HG02798 (cell line): ENCODE measurements around the gene LRRC19.

ENCODE experiments used
- ATAC-seq: cut with Tn5 transposase; IDR thresholded peaks from one replicate; pipeline ENCODE4 v1.9.1; 2021; ENCODE audit warnings: mild to moderate bottlenecking; ENCODE audit not compliant: unreplicated experiment, poor library complexity

The LRRC19 gene, protein sequence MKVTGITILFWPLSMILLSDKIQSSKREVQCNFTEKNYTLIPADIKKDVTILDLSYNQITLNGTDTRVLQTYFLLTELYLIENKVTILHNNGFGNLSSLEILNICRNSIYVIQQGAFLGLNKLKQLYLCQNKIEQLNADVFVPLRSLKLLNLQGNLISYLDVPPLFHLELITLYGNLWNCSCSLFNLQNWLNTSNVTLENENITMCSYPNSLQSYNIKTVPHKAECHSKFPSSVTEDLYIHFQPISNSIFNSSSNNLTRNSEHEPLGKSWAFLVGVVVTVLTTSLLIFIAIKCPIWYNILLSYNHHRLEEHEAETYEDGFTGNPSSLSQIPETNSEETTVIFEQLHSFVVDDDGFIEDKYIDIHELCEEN

DNA sequence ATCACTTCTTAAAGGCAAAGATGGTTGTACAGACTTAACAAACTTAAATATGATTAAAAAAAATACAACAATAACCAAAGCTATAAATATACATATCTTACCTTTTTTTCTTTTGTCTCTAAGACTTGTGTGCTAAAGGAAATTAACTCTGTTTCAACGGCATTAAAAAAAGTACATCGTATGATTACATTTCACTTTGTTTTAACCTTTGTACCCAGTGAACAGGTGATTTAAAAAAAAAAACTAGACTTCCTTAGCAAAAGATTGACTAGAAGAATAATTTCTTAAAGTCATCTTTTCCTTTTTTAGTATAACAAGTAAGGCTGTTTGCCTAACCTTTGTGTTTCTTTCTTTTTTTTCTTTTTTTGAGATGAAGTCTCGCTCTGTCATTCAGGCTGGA lies at the start of gene LRRC19:
LRRC19 (minus strand) TSS at position 182 of the 400 bp plus-strand sequence. CDS start 5,978 bp downstream, outside the sequence.
- ATAC-seq = no peak

DNA sequence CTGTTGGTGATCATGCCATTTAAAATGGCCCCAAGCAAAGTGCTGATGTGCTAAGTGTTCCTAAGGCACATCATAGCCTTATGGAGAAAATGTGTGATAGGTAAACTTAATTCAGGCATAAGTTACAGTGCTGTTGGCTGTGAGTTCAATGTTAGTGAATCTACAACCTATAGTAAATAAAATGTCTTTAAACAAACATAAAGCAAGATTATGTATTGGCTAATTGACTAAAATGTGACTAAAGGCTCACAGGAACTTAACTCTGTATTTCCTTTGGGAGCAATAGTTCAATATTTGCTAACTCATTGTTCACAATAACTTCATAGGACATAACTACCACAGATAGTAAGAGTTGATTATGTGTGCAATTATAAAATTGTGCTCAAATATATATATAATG lies 49.4 kb upstream of the LRRC19 start:
- no peak for ATAC-seq

DNA sequence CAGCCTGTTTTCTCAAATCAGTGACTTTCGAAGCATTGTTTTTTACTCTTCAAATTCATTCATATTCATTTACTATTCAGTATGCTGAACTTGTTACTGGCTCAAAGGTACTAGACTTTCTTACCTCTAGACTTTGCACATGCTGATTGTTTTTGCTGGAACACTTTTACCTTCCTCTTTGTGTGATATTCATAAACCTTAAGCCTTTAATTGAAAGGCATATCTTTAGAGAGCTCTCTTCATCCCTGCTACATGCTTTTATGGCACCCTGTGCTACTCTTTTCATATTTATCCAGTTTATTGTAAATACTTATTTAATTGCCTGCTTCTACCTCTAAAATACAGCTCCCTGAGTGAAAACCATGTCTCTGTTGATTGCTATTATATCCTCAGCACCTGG lies 48.7 kb upstream of the LRRC19 start:
- ATAC-seq = no peak

DNA sequence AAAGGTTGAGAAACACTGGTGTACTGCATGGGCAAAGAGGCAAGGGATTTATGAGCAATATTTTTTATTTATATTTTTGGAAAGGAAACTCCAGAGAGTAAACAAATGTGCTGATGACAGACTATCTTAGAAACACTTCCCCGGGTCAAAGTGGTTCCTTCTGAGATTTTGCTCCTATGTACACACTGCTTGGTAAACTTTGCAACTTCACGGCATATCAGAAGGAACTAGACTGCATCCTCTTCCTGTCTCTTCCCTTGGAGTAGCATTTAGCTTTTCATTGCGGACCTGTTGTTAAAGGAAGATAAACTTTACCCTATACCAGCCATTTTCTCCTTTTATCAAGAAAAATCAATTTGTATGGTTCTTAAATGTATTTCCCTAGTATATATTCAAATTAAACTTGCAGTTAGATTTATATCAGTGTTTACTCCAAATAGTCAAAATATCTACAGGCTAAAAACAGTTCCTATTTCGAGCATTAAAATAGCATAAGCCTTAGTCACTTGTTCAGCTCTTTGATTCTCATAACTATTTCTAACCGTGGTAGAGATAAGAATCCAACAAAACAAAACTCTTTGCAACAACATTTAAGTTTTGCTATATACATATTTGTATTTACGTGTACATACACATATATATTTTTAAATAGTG lies 48.0 kb upstream of the LRRC19 start:
- ATAC-seq = no peak

DNA sequence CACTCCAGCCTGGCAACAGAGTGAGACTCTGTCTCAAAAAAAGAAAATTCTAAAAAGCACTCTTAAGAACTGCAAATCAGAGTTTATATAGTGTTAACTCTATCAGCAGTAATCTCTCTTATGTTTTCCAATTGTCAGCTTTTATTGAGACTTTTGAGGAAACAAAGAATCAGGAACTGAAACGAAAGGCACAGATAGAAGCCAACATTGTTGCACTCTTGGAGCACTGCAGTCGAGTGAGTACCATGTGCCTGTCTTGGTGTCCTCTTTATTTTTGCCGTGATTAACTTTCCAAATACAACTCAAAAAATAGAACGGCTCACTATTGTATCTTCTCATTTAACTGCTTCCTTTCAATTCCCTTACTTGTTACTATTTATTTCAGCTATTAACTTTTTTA lies 41.7 kb upstream of the LRRC19 start:
- no peak for ATAC-seq

DNA sequence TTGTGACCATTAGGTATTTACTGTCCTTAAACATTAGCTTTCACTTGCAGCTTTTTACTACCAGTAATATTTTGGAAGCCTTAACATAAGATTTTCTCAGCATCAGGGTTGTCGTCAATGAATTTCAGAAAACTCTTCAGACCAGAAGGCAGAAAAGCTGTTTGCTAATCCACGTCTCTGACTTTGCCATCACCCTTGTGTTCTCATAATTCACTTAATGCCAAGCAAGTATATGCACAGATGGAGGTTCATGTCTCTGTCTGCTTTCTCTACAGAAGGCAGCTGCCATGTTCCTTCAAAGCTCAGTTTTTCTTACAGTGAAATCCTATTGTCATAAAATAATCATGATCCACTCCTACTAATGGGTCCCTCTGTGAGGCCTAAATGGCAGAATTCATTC lies 37.7 kb upstream of the LRRC19 start:
- no peak for ATAC-seq

DNA sequence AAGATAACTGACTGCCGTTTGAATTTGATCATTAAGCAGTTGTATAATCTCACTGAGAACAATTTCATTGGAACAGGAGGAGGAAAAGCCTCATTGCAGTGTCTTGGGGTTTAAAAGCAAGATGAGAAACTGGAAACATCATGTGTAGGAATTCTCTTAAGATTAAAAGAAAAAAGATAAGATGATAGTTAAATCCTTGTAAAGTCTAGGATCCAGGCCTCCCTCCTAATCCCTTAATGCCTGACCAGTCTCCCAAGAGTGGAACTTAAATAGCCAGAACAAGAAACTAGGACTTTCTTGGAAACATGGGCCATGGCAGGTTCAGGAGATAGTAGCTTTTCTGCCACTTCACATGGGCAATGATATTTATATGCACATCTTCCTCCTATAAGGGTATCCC lies 37.0 kb upstream of the LRRC19 start:
- ATAC-seq = no peak

DNA sequence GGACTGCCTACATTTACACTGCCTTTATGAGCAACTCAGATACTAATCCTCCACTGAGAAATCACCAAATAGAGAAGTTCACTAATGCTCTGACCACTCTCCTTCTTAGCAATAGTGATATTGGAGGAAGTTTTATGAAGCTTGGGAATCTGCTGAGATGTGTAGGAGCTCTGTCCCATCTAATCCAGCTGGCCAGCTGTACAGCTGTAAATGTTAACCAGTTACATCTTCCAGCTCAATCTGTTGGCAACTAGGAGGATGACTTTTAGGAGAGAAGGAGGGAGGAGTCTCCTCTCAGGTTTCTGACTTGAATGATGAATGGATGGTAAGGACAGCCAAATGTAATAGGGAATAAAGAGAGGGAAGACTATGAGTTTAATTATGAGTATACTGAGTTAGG lies 36.3 kb upstream of the LRRC19 start:
- no peak for ATAC-seq

DNA sequence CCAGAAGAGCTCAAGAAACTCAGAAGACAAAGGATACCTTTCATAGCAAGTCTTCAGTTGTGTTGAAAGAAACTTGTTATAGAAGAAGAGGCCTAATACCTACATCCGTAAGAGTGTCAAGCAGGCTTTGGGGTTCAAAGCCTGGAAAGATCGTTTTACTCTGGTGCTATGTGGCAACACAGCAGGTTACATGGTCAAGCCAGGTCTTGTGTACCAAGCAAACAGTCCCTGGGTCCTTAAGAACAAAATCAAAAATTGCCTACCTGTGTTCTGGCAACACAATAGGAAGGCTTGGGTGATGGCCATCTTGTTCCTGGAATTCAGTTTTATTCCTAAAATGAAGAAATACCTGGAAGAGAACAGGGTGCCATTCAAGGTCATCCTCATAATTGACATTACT lies 32.0 kb upstream of the LRRC19 start:
- ATAC-seq = no peak

DNA sequence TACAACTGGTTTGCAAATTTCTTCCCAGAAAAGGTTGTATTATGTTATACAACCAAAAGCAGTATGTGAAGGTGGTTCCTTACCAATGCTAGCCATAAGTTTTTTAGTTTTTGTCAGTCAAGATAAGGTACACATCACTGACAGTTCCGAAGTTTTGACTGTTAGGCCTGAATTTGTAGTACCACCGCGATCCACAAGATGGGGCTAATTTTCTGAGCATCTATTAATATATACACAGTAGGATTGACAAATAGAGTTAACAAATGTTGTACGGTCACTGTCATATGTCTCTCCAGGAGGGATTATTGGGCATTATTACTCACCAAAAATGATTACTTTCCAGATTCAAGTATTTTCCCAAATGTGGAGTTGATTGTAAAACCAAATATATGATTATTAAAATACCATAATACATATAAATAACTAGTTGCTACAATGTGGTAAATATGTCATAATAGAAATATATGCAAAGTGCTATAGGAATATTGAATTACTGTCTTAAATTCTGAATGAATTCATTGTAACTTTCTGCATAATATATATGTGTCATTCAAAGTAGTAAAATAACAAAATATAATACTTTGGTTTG lies 28.4 kb upstream of the LRRC19 start:
- ATAC-seq = peak; percentile 92

DNA sequence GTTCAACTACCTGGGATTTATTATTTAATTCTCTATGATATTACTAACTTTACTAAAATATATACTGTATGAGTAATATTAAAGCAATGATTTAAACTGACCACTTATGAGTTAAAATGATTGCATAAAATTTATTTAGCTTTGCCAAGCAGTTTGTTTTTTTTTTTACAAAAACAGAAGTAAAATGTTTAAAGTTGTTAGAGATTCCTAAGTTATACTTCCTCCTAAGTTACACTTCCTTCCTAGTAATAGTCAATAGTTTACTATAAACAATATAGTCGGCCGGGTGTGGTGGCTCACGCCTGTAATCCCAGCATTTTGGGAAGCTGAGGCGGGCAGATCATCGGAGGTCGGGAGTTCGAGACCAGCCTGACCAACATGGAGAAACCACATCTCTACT lies 23.7 kb upstream of the LRRC19 start:
- no peak for ATAC-seq

DNA sequence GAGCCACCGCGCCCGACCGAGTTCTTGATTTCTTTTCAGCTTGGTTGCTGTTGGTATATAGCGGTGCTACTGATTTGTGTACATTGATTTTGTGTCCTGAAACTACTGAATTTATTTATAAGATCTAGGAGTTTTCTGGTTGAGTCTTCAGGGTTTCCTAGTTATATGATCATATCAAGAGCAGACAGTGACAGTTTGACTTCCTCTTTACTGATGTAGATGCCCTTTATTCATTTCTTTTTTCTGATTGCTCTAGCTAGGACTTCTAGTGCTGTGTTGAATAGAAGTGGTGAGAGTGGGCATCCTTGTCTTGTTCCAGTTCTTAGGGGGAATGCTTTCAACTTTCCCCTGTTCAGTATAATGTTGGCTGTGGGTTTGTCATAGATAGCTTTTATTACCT lies 17.4 kb upstream of the LRRC19 start:
- no peak for ATAC-seq

DNA sequence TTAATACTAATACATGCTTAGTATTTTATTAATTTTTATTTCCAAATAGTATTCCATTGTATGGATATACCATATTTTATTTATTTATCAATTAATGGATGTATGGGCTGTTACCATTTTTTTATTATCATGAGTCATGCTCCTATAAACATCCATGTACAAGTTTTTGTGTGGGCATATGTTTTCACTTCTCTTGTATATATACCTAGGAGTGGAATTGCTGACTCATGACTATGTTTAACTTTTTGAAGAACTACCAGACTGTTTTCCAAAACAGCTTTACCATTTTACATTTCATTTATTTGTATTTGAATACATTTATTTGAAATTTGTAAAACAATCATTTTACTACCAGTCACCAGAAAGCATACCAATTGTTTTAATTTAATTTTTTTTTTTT lies 14.1 kb upstream of the LRRC19 start:
- no peak for ATAC-seq

DNA sequence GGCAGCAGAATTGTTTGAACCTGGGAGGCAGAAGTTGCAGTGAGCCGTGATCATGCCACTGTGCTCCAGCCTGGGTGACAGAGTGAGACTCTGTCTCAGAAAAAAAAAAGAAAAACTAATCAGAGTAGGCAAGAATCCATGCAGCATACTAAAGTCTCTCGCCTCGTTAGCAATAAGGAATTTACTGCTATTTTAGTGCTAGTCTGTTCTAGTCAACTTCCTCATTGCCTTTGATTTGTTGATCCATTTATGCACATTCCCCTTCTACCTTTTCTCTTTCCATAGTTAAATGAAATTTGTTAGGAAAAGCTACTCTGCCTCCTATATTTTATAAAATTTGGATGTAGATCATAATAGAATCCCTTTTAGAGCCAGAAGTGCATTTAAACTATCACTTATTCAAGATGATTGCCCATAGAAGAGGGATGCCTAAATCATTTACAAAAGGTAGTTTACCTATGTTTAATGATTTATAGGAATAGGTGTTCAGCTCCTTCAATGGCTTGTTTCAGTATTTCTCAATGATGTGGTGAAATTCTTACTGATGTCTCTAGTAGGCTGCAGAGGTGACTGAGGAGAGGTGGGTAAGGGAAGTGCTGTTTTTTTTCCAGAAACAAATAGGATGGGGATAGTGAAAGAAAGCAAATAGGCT lies 1.9 kb downstream of the LRRC19 start:
- no peak for ATAC-seq

DNA sequence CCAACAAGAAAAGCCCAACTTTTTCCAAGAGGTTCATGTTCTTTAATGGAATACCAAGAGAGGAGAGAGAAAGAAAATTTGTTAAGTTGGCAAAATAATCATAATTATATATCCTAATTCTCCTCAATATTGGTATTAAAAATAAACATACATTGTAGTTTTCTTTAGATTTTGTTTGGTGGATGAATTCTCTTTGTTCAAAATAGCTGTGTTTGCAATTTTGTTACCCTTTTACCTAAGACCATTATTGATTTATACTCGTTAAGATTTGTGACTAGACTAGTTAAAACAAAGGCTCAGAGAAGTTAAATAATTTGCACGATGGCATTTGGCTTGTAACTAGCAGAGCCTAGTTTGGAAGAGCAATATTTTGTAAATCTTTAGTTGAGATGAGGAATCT lies 9.7 kb downstream of the LRRC19 start:
- ATAC-seq = no peak

DNA sequence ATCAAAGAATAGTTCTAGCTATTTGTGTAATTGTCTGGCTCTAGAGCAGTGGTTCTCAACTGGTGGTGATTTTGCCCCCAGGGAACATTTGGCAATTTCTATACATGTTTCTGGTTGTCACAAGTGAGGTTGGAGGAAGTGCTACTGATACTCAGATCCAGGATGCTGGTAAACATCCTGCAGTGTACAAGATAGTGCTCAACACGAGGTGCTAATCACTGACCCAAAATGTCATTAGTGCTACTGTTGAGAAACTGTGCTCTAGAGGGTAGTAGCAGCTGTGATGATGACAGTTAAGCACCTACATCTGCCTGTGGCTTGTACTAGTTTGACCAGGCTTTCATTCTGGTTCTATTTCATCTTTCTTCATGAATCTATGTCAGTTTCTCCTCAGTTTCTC lies 22.1 kb downstream of the LRRC19 start:
- ATAC-seq = peak; percentile 45

DNA sequence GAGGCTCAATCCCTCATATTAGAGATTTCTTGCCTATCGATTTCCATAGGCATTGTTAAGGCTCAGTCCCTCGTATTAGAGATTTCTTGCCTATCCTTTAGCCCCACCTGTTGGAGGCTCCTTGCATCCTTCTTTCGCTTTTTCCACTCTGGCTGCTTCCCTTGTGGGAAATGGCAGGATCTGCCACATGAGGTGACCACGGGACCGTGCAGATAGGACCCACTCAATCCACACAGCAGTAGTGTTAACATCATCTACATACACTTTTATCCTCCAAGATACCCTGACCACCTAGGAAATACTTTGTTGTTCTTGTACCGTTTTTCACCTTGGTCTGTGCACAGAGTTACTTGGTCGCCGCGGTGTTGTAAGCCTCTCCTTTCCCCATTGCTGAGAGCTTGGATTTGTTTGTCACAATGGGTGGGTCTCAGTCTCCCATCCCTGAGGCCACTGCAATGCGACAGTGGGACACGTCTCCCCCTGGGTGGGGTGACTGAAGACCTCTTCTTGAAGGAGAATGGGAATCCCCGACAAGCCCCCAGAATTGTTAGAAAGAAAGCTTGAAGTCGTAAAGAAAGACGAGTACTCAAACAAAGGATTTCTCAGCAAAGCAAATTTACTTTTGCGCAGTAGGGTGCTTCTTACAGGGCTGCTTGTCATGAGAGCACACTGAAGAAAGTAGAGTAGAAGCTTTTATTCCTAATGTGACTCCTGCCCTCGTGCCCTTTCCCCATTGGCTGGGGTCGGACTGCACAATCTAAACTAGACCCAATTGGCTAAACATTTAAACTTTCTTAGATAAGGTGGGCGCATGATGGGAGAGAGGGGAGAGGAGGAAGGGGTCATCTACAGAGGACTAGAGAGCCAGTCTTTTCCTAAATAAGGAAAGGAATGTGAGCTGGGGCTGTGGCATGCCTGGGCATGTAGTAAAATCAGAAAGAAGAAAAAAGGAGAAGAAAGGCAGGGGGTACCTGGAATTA lies 29.5 kb downstream of the LRRC19 start:
- no peak for ATAC-seq

DNA sequence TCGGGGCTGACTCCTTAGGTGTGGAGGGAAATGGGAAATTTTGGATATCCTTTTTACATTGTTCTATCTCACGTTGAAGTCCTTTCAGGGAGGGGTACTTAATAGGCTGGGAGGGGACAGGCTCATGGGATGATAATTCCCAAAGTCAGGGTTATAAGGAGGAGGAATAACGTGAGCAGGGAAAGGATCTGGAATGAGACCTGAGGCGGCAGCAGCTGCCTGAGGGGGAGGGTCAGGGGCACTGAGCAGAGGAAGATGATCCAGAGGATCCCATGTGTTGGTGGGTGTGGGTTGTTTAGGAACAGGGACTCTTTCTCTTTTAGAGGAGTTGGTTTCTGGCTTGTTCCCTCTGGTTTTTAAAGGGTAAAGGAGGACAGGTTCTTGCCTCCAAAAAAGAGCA lies 30.5 kb downstream of the LRRC19 start:
- ATAC-seq = no peak

DNA sequence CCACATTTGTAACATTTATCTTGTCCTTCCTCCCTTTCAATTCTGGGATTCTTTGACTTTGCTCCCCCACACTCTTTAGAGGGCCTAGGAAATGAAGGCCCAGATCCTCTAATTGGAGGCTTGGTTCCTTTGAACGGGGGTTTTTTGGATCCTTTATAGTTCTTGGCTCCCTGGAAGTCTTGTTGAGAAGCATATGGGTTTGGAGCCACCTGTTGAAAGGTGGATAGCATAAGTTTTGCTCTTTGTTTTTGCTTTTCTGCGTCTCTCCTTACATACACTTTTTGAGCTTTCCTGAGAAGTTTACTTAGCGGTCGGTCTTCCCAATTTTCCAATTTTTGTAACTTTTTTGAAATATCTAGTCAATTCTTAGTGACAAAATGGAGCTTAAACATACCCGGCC lies 31.5 kb downstream of the LRRC19 start:
- no peak for ATAC-seq

DNA sequence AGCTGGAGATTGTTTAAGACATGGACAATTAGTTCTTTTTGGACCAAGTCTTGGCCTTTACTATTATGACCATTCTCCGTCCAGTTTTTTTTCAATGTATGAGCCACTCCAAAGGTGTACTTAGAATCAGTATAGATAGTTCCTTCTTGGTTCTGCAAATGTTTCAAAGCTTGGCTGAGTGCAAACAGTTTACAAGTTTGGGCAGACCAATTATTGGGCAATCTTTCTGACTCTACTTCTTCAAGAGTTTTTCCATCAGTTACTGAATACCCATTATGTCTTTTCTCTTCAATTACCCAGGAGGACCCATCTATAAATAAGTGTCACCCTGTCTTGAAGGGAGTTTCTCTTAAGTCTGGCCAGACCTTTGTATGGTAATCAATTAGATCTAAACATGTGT lies 33.8 kb downstream of the LRRC19 start:
- ATAC-seq = no peak
